C4-2B (cell line): ENCODE data around the gene SPOCK1.

ENCODE experiments used
- CTCF ChIP-seq: fragments of 450-650 bp; conservative IDR thresholded peaks from 2 replicates; pipeline ENCODE4 v1.5.1; 2017; ENCODE audit warnings: mild to moderate bottlenecking
- ZFX ChIP-seq: fragments of 450-650 bp; IDR thresholded peaks from 2 replicates; pipeline ENCODE4 v1.6.1; 2017

- TF ChIP-seq CTCF: no peak
- TF ChIP-seq ZFX: no peak
Measured at GRCh38 chr5:137504916-137505315, 5.8 kb upstream of the SPOCK1 start.
